Measurements from ENCODE around the gene MAP3K21.

Gene MAP3K21

GRCh38 chr1:233326811-233327650, 493 bp upstream of the MAP3K21 start:
- DNase-seq = peak; percentile 98

- DNase-seq = peak; percentile 44
Observed at GRCh38 chr1:233328142-233328921, 808 bp downstream of the MAP3K21 start.

- DNase-seq = no peak
Observed at GRCh38 chr1:233331676-233332519, 4.4 kb downstream of the MAP3K21 start.

- no peak for DNase-seq
Observed at GRCh38 chr1:233333086-233333485, 5.6 kb downstream of the MAP3K21 start.

GRCh38 chr1:233334092-233334491, 6.6 kb downstream of the MAP3K21 start:
- no peak for DNase-seq

GRCh38 chr1:233336554-233337456, 9.3 kb downstream of the MAP3K21 start:
- no peak for DNase-seq

- DNase-seq = no peak
Observed at GRCh38 chr1:233337505-233337904, 10.0 kb downstream of the MAP3K21 start.

GRCh38 chr1:233338102-233338501, 10.6 kb downstream of the MAP3K21 start:
- DNase-seq = no peak

GRCh38 chr1:233340031-233340555, 12.6 kb downstream of the MAP3K21 start:
- no peak for DNase-seq

GRCh38 chr1:233340966-233341516, 13.5 kb downstream of the MAP3K21 start:
- DNase-seq = no peak

- no peak for DNase-seq
Observed at GRCh38 chr1:233342086-233342485, 14.6 kb downstream of the MAP3K21 start.

GRCh38 chr1:233343262-233343661, 15.7 kb downstream of the MAP3K21 start:
- no peak for DNase-seq

- DNase-seq = no peak
Observed at GRCh38 chr1:233347338-233347737, 19.8 kb downstream of the MAP3K21 start.

GRCh38 chr1:233349137-233349536, 21.6 kb downstream of the MAP3K21 start:
- no peak for DNase-seq

GRCh38 chr1:233354983-233355382, 27.5 kb downstream of the MAP3K21 start:
- no peak for DNase-seq

GRCh38 chr1:233355841-233356704, 28.5 kb downstream of the MAP3K21 start:
- DNase-seq = no peak

- no peak for DNase-seq
Observed at GRCh38 chr1:233356705-233356987, 29.1 kb downstream of the MAP3K21 start.

- no peak for DNase-seq
Observed at GRCh38 chr1:233357595-233358397, 30.3 kb downstream of the MAP3K21 start.

GRCh38 chr1:233359431-233359830, 31.9 kb downstream of the MAP3K21 start:
- DNase-seq = no peak

- no peak for DNase-seq
Observed at GRCh38 chr1:233359905-233360304, 32.4 kb downstream of the MAP3K21 start.

Measured in CD4-positive, alpha-beta T cell treated with Interleukin-17A for 4 hours (primary cell).